Measurements from ENCODE around the gene GLOD4.

- TF ChIP-seq CTCF (IDR thresholded peaks at IDR 0.05) (no peak), POLR2AphosphoS5 (IDR thresholded peaks at IDR 0.05) (no peak), POLR2A (IDR thresholded peaks at IDR 0.05) (no peak)
These were observed 10.2 kb upstream of the GLOD4 start for GRCh38 chr17:792277-792676.
